Effector memory CD4-positive, alpha-beta T cell (primary cell): ENCODE measurements around the gene PCNX1.
"Not testable (repeated sequence)": the region's sequence is repeated elsewhere in the genome, so short reads cannot be mapped to it uniquely, and the experiment has no call there.

Experiments
- DNase-seq, 3 donors: peaks; one replicate each; pipeline ENCODE4 v3.0.0-alpha.2; 2020
- H3K27ac ChIP-seq: 2 replicates; pipeline ENCODE4 v1.7.0; 2013; ENCODE audit warnings: mild to moderate bottlenecking, low read length, moderate library complexity; ENCODE audit not compliant: insufficient read depth, poor library complexity, severe bottlenecking
- H3K27me3 ChIP-seq: replicated peaks from 2 replicates; pipeline ENCODE4 v1.7.0; 2013; ENCODE audit warnings: mild to moderate bottlenecking, low read length; ENCODE audit not compliant: insufficient read depth, control insufficient read depth, poor library complexity, severe bottlenecking
- H3K36me3 ChIP-seq: 2 replicates; pipeline ENCODE4 v1.7.0; 2013; ENCODE audit warnings: mild to moderate bottlenecking, low read length, moderate library complexity; ENCODE audit not compliant: control insufficient read depth, insufficient read depth
- H3K4me1 ChIP-seq: 2 replicates; pipeline ENCODE4 v1.7.0; 2013; ENCODE audit warnings: low read length, mild to moderate bottlenecking; ENCODE audit not compliant: control insufficient read depth, insufficient read depth, poor library complexity, severe bottlenecking
- H3K4me3 ChIP-seq: 2 replicates; pipeline ENCODE4 v1.7.0; 2013; ENCODE audit warnings: low read length, low read depth, mild to moderate bottlenecking; ENCODE audit not compliant: insufficient read depth, poor library complexity, severe bottlenecking
- H3K9me3 ChIP-seq: 2 replicates; pipeline ENCODE4 v1.7.0; 2013; ENCODE audit warnings: mild to moderate bottlenecking, low read length, moderate library complexity; ENCODE audit not compliant: control insufficient read depth

PCNX1 gene

GRCh38 chr14:70934502-70935134 is 27.4 kb downstream of the PCNX1 start:
- peaks cover 14% of the 10 kb centered on the region for H3K4me1 ChIP-seq
- peak overlapping the region; percentile 59 for H3K27ac ChIP-seq
- no peaks in the 10 kb centered on the region for H3K27me3 ChIP-seq
- peak overlapping the region; percentile 4 for H3K4me3 ChIP-seq
- DNase-seq, result no peak
- H3K36me3 ChIP-seq, result no peaks in the 10 kb centered on the region
- no peaks in the 10 kb centered on the region for H3K9me3 ChIP-seq

- Histone ChIP-seq H3K27me3 (no peaks in the 10 kb centered on the region), H3K9me3 (no peaks in the 10 kb centered on the region), H3K36me3 (no peaks in the 10 kb centered on the region), H3K4me1 (peaks cover 14% of the 10 kb centered on the region), H3K27ac (peak overlapping the region; percentile 59), H3K4me3 (peak overlapping the region; percentile 4)
- DNase-seq, result no peak
Observed at GRCh38 chr14:70935135-70935534, 27.9 kb downstream of the PCNX1 start.

- not testable (repeated sequence) for H3K9me3 ChIP-seq, H3K27ac ChIP-seq, H3K4me3 ChIP-seq, DNase-seq, H3K36me3 ChIP-seq, H3K27me3 ChIP-seq
- H3K4me1 ChIP-seq, result peaks cover 17% of the 10 kb centered on the region
Observed at GRCh38 chr14:70939693-70940092, 32.4 kb downstream of the PCNX1 start.

GRCh38 chr14:70941637-70942341 is 34.5 kb downstream of the PCNX1 start:
- H3K36me3 ChIP-seq, H3K27me3 ChIP-seq, H3K4me3 ChIP-seq, H3K9me3 ChIP-seq: not testable (repeated sequence)
- peak; percentile 64 to 71 (median 68) for DNase-seq
- Histone ChIP-seq H3K27ac (peak overlapping the region; percentile 57), H3K4me1 (peaks cover 10% of the 10 kb centered on the region)

- Histone ChIP-seq H3K4me1 (peaks cover 10% of the 10 kb centered on the region), H3K27me3 (no peaks in the 10 kb centered on the region), H3K9me3 (peaks cover 10% of the 10 kb centered on the region), H3K4me3 (no peak overlapping the region), H3K36me3 (peaks cover 14% of the 10 kb centered on the region), H3K27ac (peak overlapping the region; percentile 57)
- DNase-seq, result no peak
Observed at GRCh38 chr14:70942342-70942706, 35.1 kb downstream of the PCNX1 start.

- peak in 1 of 3 donors; percentile 17 for DNase-seq
- not testable (repeated sequence) for H3K4me3 ChIP-seq, H3K27me3 ChIP-seq
- peaks cover 10% of the 10 kb centered on the region for H3K4me1 ChIP-seq
- peak overlapping the region; percentile 57 for H3K27ac ChIP-seq
- peaks cover 18% of the 10 kb centered on the region for H3K36me3 ChIP-seq
- H3K9me3 ChIP-seq, result peaks cover 12% of the 10 kb centered on the region
Observed at GRCh38 chr14:70942721-70943120, 35.5 kb downstream of the PCNX1 start.

- Histone ChIP-seq H3K27me3 (no peaks in the 10 kb centered on the region), H3K9me3 (peaks cover 18% of the 10 kb centered on the region), H3K4me1 (peaks cover 10% of the 10 kb centered on the region), H3K27ac (peak overlapping the region; percentile 13), H3K4me3 (no peak overlapping the region), H3K36me3 (peaks cover 24% of the 10 kb centered on the region)
- DNase-seq, result no peak
Observed at GRCh38 chr14:70943838-70944237, 36.6 kb downstream of the PCNX1 start.

- Histone ChIP-seq H3K36me3 (peaks cover 35% of the 10 kb centered on the region), H3K4me1 (peaks cover 4% of the 10 kb centered on the region), H3K27ac (no peak overlapping the region), H3K9me3 (peaks cover 18% of the 10 kb centered on the region), H3K4me3 (no peak overlapping the region), H3K27me3 (no peaks in the 10 kb centered on the region)
- DNase-seq, result no peak
Observed at GRCh38 chr14:70947739-70948138, 40.5 kb downstream of the PCNX1 start.

- peaks cover 7% of the 10 kb centered on the region for H3K4me1 ChIP-seq
- peaks cover 8% of the 10 kb centered on the region for H3K9me3 ChIP-seq
- DNase-seq, result no peak
- H3K4me3 ChIP-seq, result no peak overlapping the region
- no peak overlapping the region for H3K27ac ChIP-seq
- H3K36me3 ChIP-seq, result peaks cover 19% of the 10 kb centered on the region
- H3K27me3 ChIP-seq, result no peaks in the 10 kb centered on the region
Observed at GRCh38 chr14:70952485-70952884, 45.2 kb downstream of the PCNX1 start.

- no peak overlapping the region for H3K27ac ChIP-seq
- peaks cover 7% of the 10 kb centered on the region for H3K4me1 ChIP-seq
- H3K36me3 ChIP-seq, result peaks cover 11% of the 10 kb centered on the region
- no peak overlapping the region for H3K4me3 ChIP-seq
- DNase-seq, result no peak
- no peaks in the 10 kb centered on the region for H3K27me3 ChIP-seq
- no peaks in the 10 kb centered on the region for H3K9me3 ChIP-seq
Observed at GRCh38 chr14:70954068-70954467, 46.8 kb downstream of the PCNX1 start.
